GM12872 (cell line): ENCODE results near the gene SLCO3A1.

Experiments used
- TF ChIP-seq, protein P1 (sequence below): IDR thresholded peaks from 3 replicates; pipeline ENCODE4 v1.5.1; 2011; ENCODE audit warnings: low read depth, mild to moderate bottlenecking, low read length, moderate library complexity; ENCODE audit not compliant: insufficient read depth

SLCO3A1 gene

DNA sequence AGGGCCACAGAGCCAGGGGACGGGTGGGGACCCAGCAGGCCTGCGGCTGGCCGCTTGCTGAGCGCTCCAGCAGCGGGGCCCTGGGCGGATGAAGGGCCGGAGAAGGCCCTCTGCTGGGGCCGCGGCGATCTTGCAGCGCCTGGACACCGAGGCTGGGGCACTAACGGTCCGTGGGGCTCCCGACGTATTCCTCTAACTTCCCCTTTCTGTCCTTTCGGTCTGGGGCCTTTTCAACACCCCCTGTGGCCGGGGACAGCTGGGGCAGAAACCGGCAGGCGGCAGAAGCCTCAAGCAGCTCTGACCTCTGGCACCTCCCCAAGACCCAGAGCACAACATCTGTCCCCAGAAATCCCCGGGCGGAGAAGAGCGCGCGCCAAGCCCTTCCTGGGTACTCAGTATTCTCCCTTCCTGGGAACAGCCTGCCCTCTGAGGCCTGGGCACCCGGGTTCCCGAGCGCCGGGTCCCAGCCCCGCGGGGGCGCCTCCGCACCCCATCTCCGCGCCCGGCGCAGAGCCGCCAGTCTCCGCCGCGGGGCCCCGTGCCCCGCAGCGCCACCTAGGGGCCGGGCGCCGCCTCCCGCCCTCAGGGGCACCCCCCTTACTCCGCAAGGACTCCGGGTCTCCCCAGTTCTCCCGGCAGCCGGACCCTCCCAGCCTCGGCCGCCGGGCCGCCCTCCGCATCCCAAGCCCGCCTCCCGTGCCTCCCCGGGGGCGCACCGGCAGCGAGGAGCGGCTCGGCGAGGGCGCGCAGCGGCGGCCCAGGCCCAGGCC is 582 bp upstream of the SLCO3A1 start:
- TF ChIP-seq, protein P1, sequence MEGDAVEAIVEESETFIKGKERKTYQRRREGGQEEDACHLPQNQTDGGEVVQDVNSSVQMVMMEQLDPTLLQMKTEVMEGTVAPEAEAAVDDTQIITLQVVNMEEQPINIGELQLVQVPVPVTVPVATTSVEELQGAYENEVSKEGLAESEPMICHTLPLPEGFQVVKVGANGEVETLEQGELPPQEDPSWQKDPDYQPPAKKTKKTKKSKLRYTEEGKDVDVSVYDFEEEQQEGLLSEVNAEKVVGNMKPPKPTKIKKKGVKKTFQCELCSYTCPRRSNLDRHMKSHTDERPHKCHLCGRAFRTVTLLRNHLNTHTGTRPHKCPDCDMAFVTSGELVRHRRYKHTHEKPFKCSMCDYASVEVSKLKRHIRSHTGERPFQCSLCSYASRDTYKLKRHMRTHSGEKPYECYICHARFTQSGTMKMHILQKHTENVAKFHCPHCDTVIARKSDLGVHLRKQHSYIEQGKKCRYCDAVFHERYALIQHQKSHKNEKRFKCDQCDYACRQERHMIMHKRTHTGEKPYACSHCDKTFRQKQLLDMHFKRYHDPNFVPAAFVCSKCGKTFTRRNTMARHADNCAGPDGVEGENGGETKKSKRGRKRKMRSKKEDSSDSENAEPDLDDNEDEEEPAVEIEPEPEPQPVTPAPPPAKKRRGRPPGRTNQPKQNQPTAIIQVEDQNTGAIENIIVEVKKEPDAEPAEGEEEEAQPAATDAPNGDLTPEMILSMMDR = peak; percentile 67

DNA sequence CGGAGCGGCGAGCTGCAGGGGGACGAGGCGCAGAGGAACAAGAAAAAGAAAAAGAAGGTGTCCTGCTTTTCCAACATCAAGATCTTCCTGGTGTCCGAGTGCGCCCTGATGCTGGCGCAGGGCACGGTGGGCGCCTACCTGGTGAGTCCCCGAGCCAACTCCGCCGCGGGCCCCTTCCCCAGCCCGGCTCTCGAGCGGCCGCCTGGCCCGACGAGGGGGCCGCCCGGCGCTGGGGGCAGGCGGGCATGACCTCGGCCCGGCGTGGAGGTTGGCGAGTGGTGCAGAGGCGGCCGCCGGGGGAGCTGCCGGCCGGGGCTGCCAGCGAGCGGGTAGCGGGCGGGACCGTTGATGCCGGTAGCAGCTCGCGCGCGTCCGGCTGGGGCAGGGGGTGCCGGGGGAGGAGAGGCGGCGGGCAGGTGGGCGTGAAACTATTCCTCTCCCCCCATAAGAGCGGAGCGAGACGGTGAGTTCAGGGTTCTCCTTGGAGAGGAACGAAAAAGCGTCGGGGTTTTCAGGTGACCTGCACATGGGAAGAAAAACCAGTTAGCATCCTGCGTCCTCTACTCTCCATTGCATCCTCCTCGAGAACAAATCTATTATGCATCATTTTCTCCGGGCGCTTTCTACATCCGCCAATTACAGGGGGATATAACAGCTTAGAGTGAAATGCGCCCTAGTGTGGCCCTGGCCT is 585 bp downstream of the SLCO3A1 start:
- TF ChIP-seq, protein P1 = no peak

DNA sequence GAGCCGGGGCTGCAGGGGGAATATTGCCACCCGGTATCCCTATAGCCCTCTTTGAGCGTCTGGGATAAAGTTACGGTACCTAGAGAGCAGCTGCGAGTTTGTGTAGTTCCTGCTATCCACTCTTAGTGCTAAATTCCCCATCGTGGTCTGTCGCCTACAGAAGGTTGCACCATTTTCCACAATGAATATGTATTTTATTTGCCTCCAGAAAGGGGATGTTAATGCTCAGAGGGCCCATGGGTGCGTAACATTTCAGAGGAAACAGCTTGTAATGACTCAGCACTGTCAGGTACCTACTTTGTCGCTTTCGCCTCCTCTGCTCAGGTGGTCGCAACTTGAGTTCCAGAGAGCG is 1.1 kb downstream of the SLCO3A1 start:
- TF ChIP-seq, protein P1 = no peak

DNA sequence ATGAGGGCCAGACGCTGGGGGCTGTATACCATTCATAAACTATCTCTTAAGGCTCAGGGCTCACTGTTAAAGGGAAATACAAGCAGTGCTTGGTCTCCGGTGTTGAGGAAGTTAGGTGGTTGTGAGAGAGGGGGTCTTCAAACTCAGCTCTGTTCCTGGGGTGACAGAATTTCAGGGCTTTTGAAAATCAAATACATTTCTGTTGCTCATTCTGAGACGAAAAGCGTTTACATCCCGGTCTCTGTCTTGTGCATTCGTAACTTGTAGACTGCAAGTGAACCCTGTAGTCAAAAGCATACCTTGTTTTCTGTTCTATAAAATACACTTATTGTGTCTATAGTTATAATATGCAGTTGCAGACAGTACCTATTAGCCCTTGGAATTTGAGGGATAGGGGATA is 1.7 kb downstream of the SLCO3A1 start:
- TF ChIP-seq, protein P1 = no peak

DNA sequence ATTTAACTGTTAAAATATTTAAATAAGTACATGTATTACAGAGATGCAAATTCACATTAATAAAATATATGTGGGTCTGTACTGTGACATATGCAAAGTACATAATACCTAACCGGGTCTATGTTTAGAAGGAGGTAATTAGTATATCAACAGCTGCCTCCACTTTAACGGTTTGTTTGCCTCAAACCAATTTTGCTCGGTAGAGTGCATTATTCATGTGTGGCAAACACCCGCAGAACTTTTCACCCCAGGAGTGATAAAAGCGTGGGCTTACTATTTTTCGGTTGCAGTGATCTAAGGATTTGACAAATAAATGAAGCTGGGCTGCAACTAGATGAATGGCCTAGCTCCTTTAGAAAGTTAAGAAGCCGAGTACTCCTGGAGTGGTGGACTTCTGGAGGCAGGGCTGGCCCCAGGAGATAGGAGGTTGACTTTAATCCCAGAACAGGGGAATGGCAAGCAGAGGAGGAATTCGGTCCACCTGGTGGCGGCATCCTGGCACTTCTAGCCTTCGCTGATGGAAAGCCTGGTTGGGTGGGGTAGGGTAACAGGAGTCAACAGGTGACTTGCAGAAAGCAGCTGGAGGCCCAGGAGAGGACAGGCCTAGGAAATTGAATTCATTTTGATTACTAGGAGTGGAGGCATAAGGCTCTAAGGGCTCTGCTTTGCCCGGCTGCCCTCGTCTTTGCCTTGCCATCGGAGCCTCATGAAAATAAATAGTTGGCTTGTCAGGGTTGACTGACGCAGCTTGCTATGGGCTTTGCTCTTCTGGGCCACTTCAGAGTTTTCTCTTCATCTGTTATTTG is 2.4 kb downstream of the SLCO3A1 start:
- TF ChIP-seq, protein P1 = 0 out of 3 replicates have a peak, but pooled peaks have one; percentile 14

DNA sequence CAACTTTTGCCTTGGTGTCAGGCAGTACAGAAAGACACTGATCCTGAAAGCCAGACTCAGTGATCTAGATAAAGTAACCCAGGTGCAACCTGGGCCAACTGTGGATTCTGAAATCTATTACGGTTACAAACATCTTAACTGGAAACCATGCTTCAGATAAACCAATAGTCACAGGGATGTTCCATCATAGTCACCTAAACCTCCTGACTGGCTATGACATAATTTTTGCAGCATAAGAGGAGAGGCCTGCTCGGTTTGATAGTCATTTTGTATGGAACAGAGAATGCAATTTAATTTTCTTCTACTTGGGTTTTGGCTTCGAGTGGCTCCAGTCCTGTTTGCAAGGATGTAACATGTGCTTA is 3.7 kb downstream of the SLCO3A1 start:
- TF ChIP-seq, protein P1 = no peak

DNA sequence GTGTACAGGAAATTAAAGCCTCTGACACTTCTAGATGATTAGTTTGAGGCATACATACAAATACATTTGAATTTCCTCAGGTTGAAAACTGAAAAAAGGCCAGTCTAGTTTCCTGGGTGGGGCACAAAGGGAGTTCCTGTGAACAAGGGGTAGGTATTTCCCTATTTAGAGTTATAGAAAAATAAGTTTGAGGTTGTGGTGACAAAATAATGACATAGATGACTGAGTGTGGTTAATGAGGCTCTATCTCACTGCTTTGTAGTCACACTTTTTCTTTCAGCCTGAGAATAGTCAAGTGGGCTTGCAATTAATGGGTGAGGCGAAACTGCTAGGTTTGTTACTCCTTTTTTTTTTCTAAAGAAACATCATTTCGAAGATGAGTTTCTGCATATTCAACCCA is 4.3 kb downstream of the SLCO3A1 start:
- TF ChIP-seq, protein P1 = no peak
